LNCAP (cell line): ENCODE measurements around the gene DYNC1I1.

Experiments
- TF ChIP-seq, protein P1 (sequence below): fragments of 450-650 bp; IDR thresholded peaks from 2 replicates; pipeline ENCODE4 v1.5.1; 2017; ENCODE audit warnings: mild to moderate bottlenecking

DYNC1I1 gene

DNA sequence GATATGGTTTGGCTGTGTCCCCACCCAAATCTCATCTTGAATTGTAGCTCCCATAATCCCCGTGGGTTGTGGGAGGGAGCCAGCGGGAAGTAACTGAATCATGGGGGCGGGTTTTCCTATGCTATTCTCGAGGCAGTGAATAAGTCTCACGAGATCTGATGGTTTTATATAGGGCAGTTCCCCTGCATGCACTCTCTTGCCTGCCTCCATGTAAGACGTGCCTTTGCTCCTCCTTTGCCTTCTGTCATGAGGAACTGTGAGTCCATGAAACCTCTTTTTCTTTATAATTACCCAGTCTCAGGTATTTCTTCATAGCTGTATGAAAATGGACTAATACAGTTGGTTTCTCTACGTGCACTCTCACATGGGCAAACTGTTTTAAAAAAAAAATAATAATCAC lies 341.8 kb downstream of the DYNC1I1 start:
- TF ChIP-seq, protein P1, sequence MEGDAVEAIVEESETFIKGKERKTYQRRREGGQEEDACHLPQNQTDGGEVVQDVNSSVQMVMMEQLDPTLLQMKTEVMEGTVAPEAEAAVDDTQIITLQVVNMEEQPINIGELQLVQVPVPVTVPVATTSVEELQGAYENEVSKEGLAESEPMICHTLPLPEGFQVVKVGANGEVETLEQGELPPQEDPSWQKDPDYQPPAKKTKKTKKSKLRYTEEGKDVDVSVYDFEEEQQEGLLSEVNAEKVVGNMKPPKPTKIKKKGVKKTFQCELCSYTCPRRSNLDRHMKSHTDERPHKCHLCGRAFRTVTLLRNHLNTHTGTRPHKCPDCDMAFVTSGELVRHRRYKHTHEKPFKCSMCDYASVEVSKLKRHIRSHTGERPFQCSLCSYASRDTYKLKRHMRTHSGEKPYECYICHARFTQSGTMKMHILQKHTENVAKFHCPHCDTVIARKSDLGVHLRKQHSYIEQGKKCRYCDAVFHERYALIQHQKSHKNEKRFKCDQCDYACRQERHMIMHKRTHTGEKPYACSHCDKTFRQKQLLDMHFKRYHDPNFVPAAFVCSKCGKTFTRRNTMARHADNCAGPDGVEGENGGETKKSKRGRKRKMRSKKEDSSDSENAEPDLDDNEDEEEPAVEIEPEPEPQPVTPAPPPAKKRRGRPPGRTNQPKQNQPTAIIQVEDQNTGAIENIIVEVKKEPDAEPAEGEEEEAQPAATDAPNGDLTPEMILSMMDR: no peak

DNA sequence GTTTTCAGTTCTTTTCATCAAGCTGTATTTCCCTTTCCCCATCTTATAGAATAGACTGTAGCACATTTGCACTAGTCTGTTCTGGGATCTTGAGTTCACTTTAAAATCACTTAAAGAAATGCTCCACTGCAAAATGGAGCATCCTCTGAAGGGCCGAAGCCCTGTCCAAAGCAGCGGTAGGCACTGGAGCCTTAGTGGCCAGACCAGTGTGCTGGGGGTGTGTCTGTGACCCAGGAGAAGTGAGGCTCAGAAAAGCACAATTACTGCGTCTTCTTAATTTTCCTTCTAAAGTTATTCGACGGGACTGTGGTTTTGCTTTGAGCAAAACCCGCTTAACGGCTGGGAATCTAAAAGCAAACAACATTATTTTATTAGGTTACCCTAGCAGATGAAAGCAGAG lies 343.8 kb downstream of the DYNC1I1 start:
- TF ChIP-seq, protein P1: no peak

DNA sequence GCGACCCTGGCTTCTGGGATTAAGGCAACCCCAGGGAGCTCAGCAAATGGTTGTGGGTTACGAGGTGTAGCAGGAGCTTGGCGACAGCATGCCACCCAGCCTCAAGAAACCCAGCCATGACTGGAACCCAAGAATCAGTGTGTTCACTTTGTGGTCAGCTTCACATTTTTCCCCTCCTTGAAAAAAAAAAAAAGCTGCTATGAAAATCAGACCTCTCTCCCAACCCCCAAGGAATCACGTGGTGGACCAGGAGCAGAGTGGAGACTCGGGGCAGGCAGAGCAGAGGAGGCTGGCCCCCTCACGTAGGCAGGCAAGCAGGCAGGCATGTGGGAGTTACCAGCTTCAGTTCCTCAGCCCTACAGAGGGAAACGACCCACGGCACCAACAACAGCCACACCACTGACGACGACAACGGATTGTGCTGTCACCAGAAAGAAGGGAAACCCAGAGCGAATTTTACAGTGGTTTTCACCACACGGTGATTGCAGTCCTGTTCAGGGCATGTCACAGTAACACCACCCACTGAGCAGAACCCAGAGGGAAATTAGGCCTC lies 346.2 kb downstream of the DYNC1I1 start:
- TF ChIP-seq, protein P1: no peak

DNA sequence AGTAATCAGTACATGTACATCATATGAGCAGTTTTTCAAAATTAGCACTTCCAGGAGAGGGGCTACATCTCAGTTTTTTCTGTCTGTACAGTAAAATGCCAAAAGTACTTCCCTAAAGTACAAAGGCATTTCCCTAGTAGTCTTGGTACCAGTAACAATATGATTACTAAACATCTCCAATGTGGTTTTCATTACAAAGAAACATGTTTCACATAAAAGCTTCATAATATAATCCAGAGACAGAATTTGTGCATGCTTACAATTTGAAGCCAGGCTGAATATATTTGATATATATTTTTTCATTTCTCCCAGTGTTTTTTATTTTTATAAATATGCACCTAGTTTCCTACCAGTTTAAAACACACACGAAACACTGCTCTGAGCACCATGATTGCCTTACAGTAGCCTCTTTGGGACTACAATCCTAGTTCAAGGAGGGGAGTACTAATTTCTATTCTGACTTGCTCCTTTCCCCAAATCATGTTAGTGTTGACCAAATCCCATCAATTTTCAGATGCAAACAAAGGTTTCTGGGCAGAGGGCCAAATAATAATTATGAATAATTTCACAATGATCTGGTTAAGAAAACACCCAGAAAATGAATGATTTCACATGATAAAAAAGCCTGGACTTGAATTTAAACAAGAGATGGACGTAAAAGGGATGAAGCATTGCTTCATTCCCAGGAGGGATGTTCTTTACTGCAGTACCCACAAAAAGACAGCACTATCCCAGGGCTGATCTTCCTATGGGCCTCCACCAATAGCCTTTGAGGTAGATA lies 348.3 kb downstream of the DYNC1I1 start:
- TF ChIP-seq, protein P1: no peak

DNA sequence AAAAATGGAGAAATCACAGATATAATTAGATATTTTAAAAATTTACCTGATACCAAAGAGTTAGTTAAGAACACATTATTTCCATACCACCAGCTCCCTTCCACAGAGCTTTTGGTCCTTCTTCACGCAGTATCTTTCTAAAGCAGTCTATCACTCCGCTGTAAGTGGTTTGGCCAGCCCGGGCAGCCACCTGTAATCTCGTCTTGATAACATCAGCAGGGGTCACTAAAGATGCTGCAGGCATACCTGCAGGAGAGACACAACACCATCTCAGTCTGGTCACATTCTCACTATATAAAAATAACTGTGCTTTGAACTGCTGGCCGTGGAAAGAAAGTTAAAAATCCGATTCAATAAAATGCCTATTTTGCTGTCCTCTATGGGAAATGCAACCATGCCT lies 349.4 kb downstream of the DYNC1I1 start:
- TF ChIP-seq, protein P1: no peak

DNA sequence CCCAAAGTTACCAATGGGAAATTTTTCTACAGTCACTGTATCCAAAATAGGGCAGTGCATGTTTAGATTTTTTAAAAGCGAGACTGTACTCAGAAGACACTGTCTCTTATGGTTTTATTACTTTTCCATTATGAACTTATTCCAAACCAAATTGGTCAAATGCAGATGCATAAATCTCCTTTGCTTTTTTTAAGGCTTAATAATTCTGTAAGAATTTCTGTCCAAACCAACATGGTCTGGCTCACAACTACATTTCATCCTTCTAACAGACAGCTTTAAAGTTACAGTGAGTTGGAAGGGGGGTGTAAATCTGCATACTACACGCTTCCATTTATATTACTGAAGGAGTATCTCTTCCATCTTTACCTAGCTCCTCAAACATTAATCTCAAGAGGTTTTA lies 350.4 kb downstream of the DYNC1I1 start:
- TF ChIP-seq, protein P1: no peak

DNA sequence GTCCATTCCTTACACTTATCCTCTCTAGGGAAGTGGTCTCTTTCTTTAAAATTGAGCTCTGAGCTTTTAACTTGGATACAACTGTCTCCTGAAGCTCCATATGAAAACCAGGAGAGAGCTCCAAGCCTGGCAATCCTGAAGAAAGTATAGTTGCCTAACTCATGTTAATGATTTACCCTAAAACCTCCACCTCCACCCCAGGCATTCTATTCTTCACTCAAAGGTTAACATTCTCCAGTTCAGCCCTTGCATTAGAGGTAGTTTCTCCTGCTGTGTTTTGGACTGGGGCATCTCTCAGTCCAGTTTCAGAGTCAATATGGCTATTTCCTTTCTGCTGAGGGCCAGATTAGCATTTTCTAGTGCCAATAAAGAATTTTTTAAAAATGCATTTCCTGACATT lies 354.0 kb downstream of the DYNC1I1 start:
- TF ChIP-seq, protein P1: no peak
